Smooth muscle cell (in vitro differentiated cells): ENCODE measurements around the gene DCDC2C. TPM values are rescaled to one million over a fixed set of nuclear protein-coding genes. Genes with fewer than 3 reads are reported as not detected.

Experiments used
- DNase-seq: peaks from one replicate; lab custom pipeline; 2025; ENCODE audit not compliant: unreplicated experiment; lab: John Stamatoyannopoulos, UW
- H2AFZ ChIP-seq: fragments of 200-600 bp; sonication (generic); 2 replicates; pipeline ENCODE4 v1.6.0; 2016; ENCODE audit warnings: antibody characterized with exemption, low read depth, mild to moderate bottlenecking
- H3F3A ChIP-seq: fragments of 200-600 bp; sonication (generic); 2 replicates; pipeline ENCODE4 v1.6.0; 2017; ENCODE audit warnings: antibody characterized with exemption, low read depth
- H3K27ac ChIP-seq: fragments of 200-600 bp; sonication (generic); 2 replicates; pipeline ENCODE4 v1.5.1; 2016; ENCODE audit warnings: low read depth, mild to moderate bottlenecking
- H3K27me3 ChIP-seq: fragments of 200-600 bp; sonication (generic); 2 replicates; pipeline ENCODE4 v1.6.1; 2016; ENCODE audit warnings: low read depth, mild to moderate bottlenecking
- H3K36me3 ChIP-seq: fragments of 200-600 bp; sonication (generic); 2 replicates; pipeline ENCODE4 v1.5.1; 2016; ENCODE audit warnings: low read depth
- H3K4me1 ChIP-seq: fragments of 200-600 bp; sonication (generic); 2 replicates; pipeline ENCODE4 v1.5.1; 2016; ENCODE audit warnings: low read depth
- H3K4me2 ChIP-seq: fragments of 200-600 bp; sonication (generic); 2 replicates; pipeline ENCODE4 v1.6.0; 2016; ENCODE audit warnings: mild to moderate bottlenecking
- H3K4me3 ChIP-seq: fragments of 200-600 bp; sonication (generic); 2 replicates; pipeline ENCODE4 v1.5.1; 2016; ENCODE audit warnings: mild to moderate bottlenecking
- H3K79me2 ChIP-seq: fragments of 200-600 bp; sonication (generic); 2 replicates; pipeline ENCODE4 v1.6.0; 2016; ENCODE audit warnings: low read depth, mild to moderate bottlenecking
- H3K9ac ChIP-seq: fragments of 200-600 bp; sonication (generic); 2 replicates; pipeline ENCODE4 v1.6.0; 2016; ENCODE audit warnings: low read depth
- H3K9me3 ChIP-seq: fragments of 200-600 bp; sonication (generic); replicated peaks from 2 replicates; pipeline ENCODE4 v1.5.1; 2016; ENCODE audit warnings: low read depth
- H4K20me1 ChIP-seq: fragments of 200-600 bp; sonication (generic); 2 replicates; pipeline ENCODE4 v1.6.0; 2016; ENCODE audit warnings: low read depth
- CTCF ChIP-seq: fragments of 200-600 bp; sonication (generic); IDR thresholded peaks from 2 replicates; pipeline ENCODE4 v1.5.1; 2017; ENCODE audit warnings: borderline replicate concordance, mild to moderate bottlenecking, antibody characterized with exemption; ENCODE audit not compliant: insufficient read depth, poor library complexity, severe bottlenecking
- WGBS: methylation state at CpG from one replicate; pipeline ENCODE4 v1.1.7; 2016; ENCODE audit warnings: low lambda C conversion rate; 5-methylcytosine and 5-hydroxymethylcytosine counted together
- polyA plus RNA-seq: library from polyadenylated mRNA; unstranded; fragments of >200 nt; fragmentation: Nextera tagmentation; extraction: Ambion mirVana; gene quantifications from 2 replicates; pipeline ENCODE4 v1.2.1, GENCODE V29; 2016
- total RNA-seq: library from RNA; depleted of rRNA; stranded (reverse); fragments of >200 nt; gene quantifications from 2 replicates; pipeline ENCODE4 v1.2.3, GENCODE V29; 2014

The DCDC2C gene
- total and polyA plus RNA-seq, 2 experiments from 2014 or later: not detected

GRCh38 chr2:3672861-3673678 lies 30.3 kb upstream of the DCDC2C start:
- TF ChIP-seq CTCF: no peak
- H3K4me3 ChIP-seq: no peak overlapping the region
- no peaks in the 10 kb centered on the region for H4K20me1 ChIP-seq
- no peaks in the 10 kb centered on the region for H3F3A ChIP-seq
- H3K27me3 ChIP-seq: no peaks in the 10 kb centered on the region
- H2AFZ ChIP-seq: no peak overlapping the region
- no peaks in the 10 kb centered on the region for H3K36me3 ChIP-seq
- no peak overlapping the region for H3K27ac ChIP-seq
- DNase-seq: no peak
- no peak overlapping the region for H3K9ac ChIP-seq
- no peak overlapping the region for H3K4me2 ChIP-seq
- no peaks in the 10 kb centered on the region for H3K9me3 ChIP-seq
- 95% methylated on average over 9 of the region's 9 CpGs for WGBS
- H3K4me1 ChIP-seq: no peaks in the 10 kb centered on the region
- H3K79me2 ChIP-seq: no peaks in the 10 kb centered on the region

- Histone ChIP-seq H3K4me1 (no peaks in the 10 kb centered on the region), H3K9me3 (no peaks in the 10 kb centered on the region), H3K27me3 (no peaks in the 10 kb centered on the region), H3F3A (no peaks in the 10 kb centered on the region), H3K36me3 (no peaks in the 10 kb centered on the region), H3K4me2 (no peak overlapping the region), H4K20me1 (no peaks in the 10 kb centered on the region), H3K79me2 (no peaks in the 10 kb centered on the region), H3K9ac (no peak overlapping the region), H3K4me3 (no peak overlapping the region), H3K27ac (no peak overlapping the region), H2AFZ (no peak overlapping the region)
- no peak for TF ChIP-seq CTCF
- no peak for DNase-seq
- WGBS: 87% methylated on average over 9 of the region's 9 CpGs
Measured at GRCh38 chr2:3674066-3674845, 29.1 kb upstream of the DCDC2C start.

GRCh38 chr2:3675687-3676086 lies 27.7 kb upstream of the DCDC2C start:
- H3K79me2 ChIP-seq: no peaks in the 10 kb centered on the region
- H3K4me1 ChIP-seq: no peaks in the 10 kb centered on the region
- no peak overlapping the region for H3K9ac ChIP-seq
- no peak for DNase-seq
- no peaks in the 10 kb centered on the region for H4K20me1 ChIP-seq
- H3K36me3 ChIP-seq: no peaks in the 10 kb centered on the region
- no peak overlapping the region for H3K4me3 ChIP-seq
- H3K27ac ChIP-seq: no peak overlapping the region
- no peaks in the 10 kb centered on the region for H3F3A ChIP-seq
- no peaks in the 10 kb centered on the region for H3K27me3 ChIP-seq
- no peaks in the 10 kb centered on the region for H3K9me3 ChIP-seq
- no peak overlapping the region for H2AFZ ChIP-seq
- H3K4me2 ChIP-seq: no peak overlapping the region
- TF ChIP-seq CTCF: no peak
- 92% methylated on average over 4 of the region's 4 CpGs for WGBS
